Measurements from ENCODE around the gene PXT1. TPM values are rescaled to one million over a fixed set of nuclear protein-coding genes. Genes with fewer than 3 reads are reported as not detected.

Gene PXT1
- total RNA-seq, 1 donor from 2014 or later: not detected

GRCh38 chr6:36347621-36348020 is 95.0 kb downstream of the PXT1 start:
- no peaks in the 10 kb centered on the region for H3K9me3 ChIP-seq
- TF ChIP-seq, protein P1, sequence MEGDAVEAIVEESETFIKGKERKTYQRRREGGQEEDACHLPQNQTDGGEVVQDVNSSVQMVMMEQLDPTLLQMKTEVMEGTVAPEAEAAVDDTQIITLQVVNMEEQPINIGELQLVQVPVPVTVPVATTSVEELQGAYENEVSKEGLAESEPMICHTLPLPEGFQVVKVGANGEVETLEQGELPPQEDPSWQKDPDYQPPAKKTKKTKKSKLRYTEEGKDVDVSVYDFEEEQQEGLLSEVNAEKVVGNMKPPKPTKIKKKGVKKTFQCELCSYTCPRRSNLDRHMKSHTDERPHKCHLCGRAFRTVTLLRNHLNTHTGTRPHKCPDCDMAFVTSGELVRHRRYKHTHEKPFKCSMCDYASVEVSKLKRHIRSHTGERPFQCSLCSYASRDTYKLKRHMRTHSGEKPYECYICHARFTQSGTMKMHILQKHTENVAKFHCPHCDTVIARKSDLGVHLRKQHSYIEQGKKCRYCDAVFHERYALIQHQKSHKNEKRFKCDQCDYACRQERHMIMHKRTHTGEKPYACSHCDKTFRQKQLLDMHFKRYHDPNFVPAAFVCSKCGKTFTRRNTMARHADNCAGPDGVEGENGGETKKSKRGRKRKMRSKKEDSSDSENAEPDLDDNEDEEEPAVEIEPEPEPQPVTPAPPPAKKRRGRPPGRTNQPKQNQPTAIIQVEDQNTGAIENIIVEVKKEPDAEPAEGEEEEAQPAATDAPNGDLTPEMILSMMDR (IDR thresholded peaks at IDR 0.05): no peak
- TF ChIP-seq POLR2A (IDR thresholded peaks at IDR 0.05) (no peak), POLR2AphosphoS5 (IDR thresholded peaks at IDR 0.05; ENCODE audit: insufficient read depth in 1 of 2, low read depth in 1 of 2) (no peak)
- no peak for DNase-seq (ENCODE audit: extremely low spot score in 2 of 2)
- peaks cover 7% of the 10 kb centered on the region for H3K4me1 ChIP-seq
- no peak overlapping the region for H3K4me3 ChIP-seq
- intact Hi-C loops (cut with DNase I): loop anchor here (5.0 kb wide), 1 partner anchor 1135 kb away; the partner anchor contains the start of gene SCUBE3
- no peaks in the 10 kb centered on the region for H3K27me3 ChIP-seq
- H3K36me3 ChIP-seq: no peaks in the 10 kb centered on the region
- H3K27ac ChIP-seq: no peak overlapping the region

- no peak overlapping the region for H3K4me3 ChIP-seq
- TF ChIP-seq, protein P1 (IDR thresholded peaks at IDR 0.05): no peak
- no peak for TF ChIP-seq POLR2A (IDR thresholded peaks at IDR 0.05)
- no peak for TF ChIP-seq POLR2AphosphoS5 (IDR thresholded peaks at IDR 0.05; ENCODE audit: insufficient read depth in 1 of 2, low read depth in 1 of 2)
- H3K4me1 ChIP-seq: peaks cover 7% of the 10 kb centered on the region
- intact Hi-C loops (cut with DNase I): loop anchor here (5.0 kb wide), 1 partner anchor 1134 kb away; the partner anchor contains the start of gene SCUBE3
- no peak overlapping the region for H3K27ac ChIP-seq
- H3K9me3 ChIP-seq: no peaks in the 10 kb centered on the region
- no peaks in the 10 kb centered on the region for H3K27me3 ChIP-seq
- DNase-seq (ENCODE audit: extremely low spot score in 2 of 2): no peak
- H3K36me3 ChIP-seq: no peaks in the 10 kb centered on the region
Measured at GRCh38 chr6:36346486-36347273, 96.0 kb downstream of the PXT1 start.

DNA sequence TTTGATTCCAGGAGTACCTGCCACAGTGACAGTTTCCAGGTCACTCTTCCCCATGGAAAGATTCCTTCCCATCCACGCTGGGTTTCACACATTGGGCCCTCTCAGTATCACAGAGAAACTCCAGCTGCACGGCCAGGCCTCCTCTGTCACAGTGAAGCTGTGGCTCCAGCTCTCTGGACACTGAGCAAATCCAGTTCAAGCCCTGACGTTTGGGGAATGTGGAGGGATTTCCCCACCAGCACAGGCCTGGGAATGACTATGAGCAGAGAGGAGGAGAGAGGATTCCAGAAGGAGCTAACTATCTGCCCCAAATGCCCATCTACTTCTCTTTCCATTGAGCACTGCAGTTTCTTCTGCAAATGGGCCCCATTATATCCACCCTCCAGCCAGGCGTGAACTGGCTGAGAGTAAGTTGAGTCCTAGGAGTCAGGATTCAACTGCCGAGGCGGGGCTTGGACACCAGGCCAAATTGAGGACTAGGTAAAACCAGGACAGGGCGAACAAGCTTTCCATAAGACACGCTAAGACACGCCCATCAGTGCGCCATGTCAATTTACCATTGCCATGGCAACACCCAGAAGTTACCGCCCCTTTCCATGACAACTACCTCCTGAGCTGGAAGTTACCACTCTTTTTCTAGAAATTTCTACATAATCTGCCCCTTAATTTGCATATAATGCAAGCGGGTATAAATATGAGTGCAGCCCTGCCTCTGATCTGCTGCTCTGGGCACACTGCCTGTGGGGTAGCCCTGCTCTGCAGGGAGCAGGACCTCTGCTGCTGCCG is 96.8 kb downstream of the PXT1 start:
- DNase-seq (ENCODE audit: extremely low spot score in 2 of 2): no peak
- intact Hi-C loops (cut with DNase I): loop anchor here (5.0 kb wide), 1 partner anchor 1134 kb away; the partner anchor contains the start of gene SCUBE3

DNA sequence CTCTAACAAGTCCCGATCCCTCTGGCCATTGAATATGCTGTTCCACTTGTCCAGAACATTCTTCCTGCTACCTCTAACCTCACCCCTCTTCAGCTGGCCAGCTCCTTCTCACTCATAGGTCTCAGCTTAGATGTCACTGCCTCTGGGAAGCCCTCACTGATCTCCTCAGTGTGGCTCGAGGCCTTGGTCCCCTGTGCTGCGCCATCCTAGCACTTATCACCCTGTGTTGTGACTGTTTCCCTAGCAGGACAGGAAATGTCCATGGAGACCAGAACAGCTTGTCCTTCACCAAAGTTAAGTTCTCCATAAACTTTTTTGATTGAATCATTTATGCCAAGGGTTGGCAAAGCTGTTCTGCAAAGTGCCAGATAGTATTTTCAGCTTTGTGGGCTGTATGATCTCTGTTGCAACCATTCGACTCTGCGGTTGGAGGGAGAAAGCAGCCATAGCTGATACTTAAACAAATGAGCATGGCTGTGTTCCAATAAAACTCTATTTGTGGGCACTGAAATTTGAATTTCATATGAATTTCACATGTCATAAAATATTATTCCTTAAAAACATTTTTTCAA is 99.5 kb downstream of the PXT1 start:
- no peak for TF ChIP-seq POLR2A (IDR thresholded peaks at IDR 0.05)
- TF ChIP-seq, protein P1 (IDR thresholded peaks at IDR 0.05): no peak
- H3K4me1 ChIP-seq: peaks cover 14% of the 10 kb centered on the region
- H3K36me3 ChIP-seq: no peaks in the 10 kb centered on the region
- no peak for DNase-seq (ENCODE audit: extremely low spot score in 2 of 2)
- intact Hi-C loops (cut with DNase I): no loop called here
- no peak overlapping the region for H3K27ac ChIP-seq
- no peaks in the 10 kb centered on the region for H3K27me3 ChIP-seq
- H3K4me3 ChIP-seq: no peak overlapping the region
- H3K9me3 ChIP-seq: no peaks in the 10 kb centered on the region

More for the DNA sequence above, 96.8 kb downstream of the PXT1 start:
- Histone ChIP-seq H3K27ac (no peak overlapping the region), H3K4me1 (peaks cover 11% of the 10 kb centered on the region), H3K9me3 (no peaks in the 10 kb centered on the region), H3K27me3 (no peaks in the 10 kb centered on the region), H3K36me3 (no peaks in the 10 kb centered on the region), H3K4me3 (no peak overlapping the region)
- no peak for TF ChIP-seq POLR2A (IDR thresholded peaks at IDR 0.05)
- no peak for TF ChIP-seq POLR2AphosphoS5 (IDR thresholded peaks at IDR 0.05; ENCODE audit: insufficient read depth in 1 of 2, low read depth in 1 of 2)

- Histone ChIP-seq H3K4me1 (peaks cover 10% of the 10 kb centered on the region), H3K27me3 (no peaks in the 10 kb centered on the region), H3K9me3 (no peaks in the 10 kb centered on the region), H3K36me3 (no peaks in the 10 kb centered on the region), H3K4me3 (peak overlapping the region; percentile 12 to 26), H3K27ac (no peak overlapping the region)
- DNase-seq (ENCODE audit: extremely low spot score in 2 of 2): no peak
- intact Hi-C loops (cut with DNase I): no loop called here
- TF ChIP-seq POLR2AphosphoS5 (IDR thresholded peaks at IDR 0.05; ENCODE audit: insufficient read depth in 1 of 2, low read depth in 1 of 2) (peak; percentile 26 to 33), POLR2A (IDR thresholded peaks at IDR 0.05) (no peak)
- TF ChIP-seq, protein P1 (IDR thresholded peaks at IDR 0.05): peak; percentile 76 to 81 (median 79)
Measured at GRCh38 chr6:36340618-36341454, 101.8 kb downstream of the PXT1 start.

Data from vagina (tissue), 2 donors.